ENCODE results near the gene MYLK. TPM values are rescaled to one million over a fixed set of nuclear protein-coding genes. Genes with fewer than 3 reads are reported as not detected.

Gene MYLK
- total RNA-seq, 1 experiment from 2014 or later: 75.9 TPM

- DNase-seq (ENCODE audit: low read depth): peak; percentile 93
These were observed 110.3 kb downstream of the MYLK start for GRCh38 chr3:123773681-123774431.

GRCh38 chr3:123769356-123769743 is 114.8 kb downstream of the MYLK start:
- DNase-seq (ENCODE audit: low read depth): no peak

- DNase-seq (ENCODE audit: low read depth): no peak
These were observed 115.4 kb downstream of the MYLK start for GRCh38 chr3:123768480-123769355.

GRCh38 chr3:123767564-123768292 is 116.4 kb downstream of the MYLK start:
- no peak for DNase-seq (ENCODE audit: low read depth)

GRCh38 chr3:123767009-123767372 is 117.1 kb downstream of the MYLK start:
- DNase-seq (ENCODE audit: low read depth): no peak

- DNase-seq (ENCODE audit: low read depth): no peak
These were observed 117.7 kb downstream of the MYLK start for GRCh38 chr3:123766193-123767008.

GRCh38 chr3:123765475-123766128 is 118.5 kb downstream of the MYLK start:
- DNase-seq (ENCODE audit: low read depth): no peak

- DNase-seq (ENCODE audit: low read depth): no peak
These were observed 119.5 kb downstream of the MYLK start for GRCh38 chr3:123764647-123765046.

- DNase-seq (ENCODE audit: low read depth): no peak
These were observed 121.3 kb downstream of the MYLK start for GRCh38 chr3:123762805-123763204.

- DNase-seq (ENCODE audit: low read depth): no peak
These were observed 123.3 kb downstream of the MYLK start for GRCh38 chr3:123760817-123761216.

- DNase-seq (ENCODE audit: low read depth): no peak
These were observed 124.3 kb downstream of the MYLK start for GRCh38 chr3:123759871-123760270.

- no peak for DNase-seq (ENCODE audit: low read depth)
These were observed 124.8 kb downstream of the MYLK start for GRCh38 chr3:123759311-123759710.

- DNase-seq (ENCODE audit: low read depth): peak; percentile 92
These were observed 126.0 kb downstream of the MYLK start for GRCh38 chr3:123758081-123758564.

GRCh38 chr3:123757281-123757940 is 126.7 kb downstream of the MYLK start:
- DNase-seq (ENCODE audit: low read depth): peak; percentile 95

- DNase-seq (ENCODE audit: low read depth): no peak
These were observed 128.6 kb downstream of the MYLK start for GRCh38 chr3:123755501-123755900.

- DNase-seq (ENCODE audit: low read depth): no peak
These were observed 129.0 kb downstream of the MYLK start for GRCh38 chr3:123755085-123755484.

- DNase-seq (ENCODE audit: low read depth): no peak
These were observed 130.8 kb downstream of the MYLK start for GRCh38 chr3:123753286-123753685.

GRCh38 chr3:123752228-123752627 is 131.9 kb downstream of the MYLK start:
- DNase-seq (ENCODE audit: low read depth): no peak

- no peak for DNase-seq (ENCODE audit: low read depth)
These were observed 132.7 kb downstream of the MYLK start for GRCh38 chr3:123751433-123751832.
